NCI-H446 (cell line): ENCODE data around the gene NPSR1.
"Not testable (repeated sequence)": the region's sequence is repeated elsewhere in the genome, so short reads cannot be mapped to it uniquely, and the experiment has no call there.

ENCODE experiments used
- DNase-seq, 2 experiments: peaks; one replicate each; lab custom pipeline; 2025; lab: John Stamatoyannopoulos, UW

The NPSR1 gene

GRCh38 chr7:34758111-34758601 lies 100.1 kb downstream of the NPSR1 start:
- DNase-seq, result no peak

GRCh38 chr7:34759477-34760125 lies 101.6 kb downstream of the NPSR1 start:
- DNase-seq, result peak; percentile 54 to 82

GRCh38 chr7:34760271-34760670 lies 102.3 kb downstream of the NPSR1 start:
- no peak for DNase-seq

- DNase-seq, result no peak
Observed at GRCh38 chr7:34761206-34761605, 103.2 kb downstream of the NPSR1 start.

GRCh38 chr7:34761627-34762026 lies 103.6 kb downstream of the NPSR1 start:
- no peak for DNase-seq

GRCh38 chr7:34762764-34763163 lies 104.7 kb downstream of the NPSR1 start:
- DNase-seq, result no peak

- DNase-seq, result peak; percentile 72 to 92
Observed at GRCh38 chr7:34772296-34772938, 114.4 kb downstream of the NPSR1 start.

- no peak for DNase-seq
Observed at GRCh38 chr7:34776748-34777358, 118.8 kb downstream of the NPSR1 start.

- peak in 1 of 2 experiments; percentile 27 for DNase-seq
Observed at GRCh38 chr7:34780546-34780945, 122.5 kb downstream of the NPSR1 start.

GRCh38 chr7:34787586-34787985 lies 129.6 kb downstream of the NPSR1 start:
- peak in 1 of 2 experiments; percentile 20 for DNase-seq

GRCh38 chr7:34806831-34807230 lies 148.8 kb downstream of the NPSR1 start:
- DNase-seq, result peak; percentile 38 to 82

- peak; percentile 27 to 86 for DNase-seq
Observed at GRCh38 chr7:34807548-34808340, 149.7 kb downstream of the NPSR1 start.

- DNase-seq, result not testable (repeated sequence)
Observed at GRCh38 chr7:34814203-34814842, 156.3 kb downstream of the NPSR1 start.

- DNase-seq, result no peak
Observed at GRCh38 chr7:34821932-34822558, 164.0 kb downstream of the NPSR1 start.

GRCh38 chr7:34823650-34824258 lies 165.7 kb downstream of the NPSR1 start:
- DNase-seq, result peak; percentile 25 to 69

- no peak for DNase-seq
Observed at GRCh38 chr7:34825221-34825620, 167.2 kb downstream of the NPSR1 start.

GRCh38 chr7:34830390-34830789 lies 172.4 kb downstream of the NPSR1 start:
- DNase-seq, result no peak

GRCh38 chr7:34831436-34831835 lies 173.4 kb downstream of the NPSR1 start:
- DNase-seq, result no peak

- DNase-seq, result no peak
Observed at GRCh38 chr7:34832020-34832419, 174.0 kb downstream of the NPSR1 start.

- no peak for DNase-seq
Observed at GRCh38 chr7:34835901-34836600, 178.0 kb downstream of the NPSR1 start.
